ENCODE results near the gene IL13. TPM values are rescaled to one million over a fixed set of nuclear protein-coding genes. Genes with fewer than 3 reads are reported as not detected.
A peak's percentile ranks its signal among the peaks of the same experiment; 100 is the strongest.

The IL13 gene
- total RNA-seq, 1 donor from 2014 or later = not detected

GRCh38 chr5:132639706-132640130, 18.3 kb upstream of the IL13 start:
- Mint-ChIP-seq H3K9me3 (ENCODE audit: low read depth) (no peaks in the 10 kb centered on the region), H3K27ac (no peak overlapping the region), H3K4me3 (ENCODE audit: low read depth) (no peak overlapping the region), H3K4me1 (ENCODE audit: low read depth) (no peaks in the 10 kb centered on the region), H3K36me3 (ENCODE audit: insufficient read depth) (peaks cover 24% of the 10 kb centered on the region), H3K27me3 (no peaks in the 10 kb centered on the region)
- no peak for DNase-seq (ENCODE audit: low spot score, unreplicated experiment)
- no peak for TF ChIP-seq CTCF (IDR thresholded peaks at IDR 0.05; ENCODE audit: unreplicated experiment)

DNA sequence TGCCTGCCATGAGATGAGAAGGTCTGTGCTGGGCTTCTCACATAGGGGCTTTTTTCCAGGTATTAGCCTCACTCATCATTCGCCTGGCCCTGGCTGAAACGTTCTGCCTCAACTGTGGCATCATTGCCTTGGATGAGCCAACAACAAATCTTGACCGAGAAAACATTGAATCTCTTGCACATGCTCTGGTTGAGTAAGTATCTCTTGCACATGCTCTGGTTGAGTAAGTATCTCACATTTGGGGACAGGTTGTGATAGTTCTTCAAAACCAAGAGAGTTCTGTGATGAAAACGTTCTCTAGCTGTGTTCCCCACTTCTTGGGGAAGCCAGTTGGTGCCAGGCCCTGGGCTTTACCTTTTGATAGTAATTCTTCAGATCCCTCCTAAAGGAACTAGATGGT, 17.4 kb upstream of the IL13 start:
- H3K4me3 Mint-ChIP-seq (ENCODE audit: low read depth) = no peak overlapping the region
- no peaks in the 10 kb centered on the region for H3K27me3 Mint-ChIP-seq

DNA sequence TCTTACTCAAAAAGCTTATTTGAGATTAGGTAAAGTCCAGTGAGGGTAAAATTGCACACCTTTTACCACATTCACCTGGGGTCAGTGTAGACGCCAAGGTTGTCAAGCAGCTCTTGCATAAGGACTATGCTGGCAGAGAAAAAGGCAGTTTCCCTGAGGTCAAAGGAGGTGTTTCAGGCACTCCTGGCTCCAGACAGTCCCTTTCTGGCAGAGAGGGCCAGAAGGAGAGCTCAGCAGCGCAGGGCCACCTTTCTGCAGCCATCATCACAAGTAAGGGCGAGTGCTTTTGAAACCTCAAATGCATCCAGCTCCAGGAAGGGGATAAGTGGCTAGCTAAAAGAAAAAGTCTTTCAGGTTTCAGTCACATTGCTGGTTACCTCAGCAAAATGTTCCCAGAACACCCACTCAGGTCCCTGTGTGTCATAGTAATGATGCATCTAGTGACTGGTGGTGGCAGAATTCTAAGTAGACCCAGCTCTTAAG, 16.7 kb upstream of the IL13 start:
- DNase-seq (ENCODE audit: low spot score, unreplicated experiment) = no peak
- no peaks in the 10 kb centered on the region for H3K4me1 Mint-ChIP-seq (ENCODE audit: low read depth)
- TF ChIP-seq CTCF (IDR thresholded peaks at IDR 0.05; ENCODE audit: unreplicated experiment) = no peak
- H3K27ac Mint-ChIP-seq = no peak overlapping the region
- H3K4me3 Mint-ChIP-seq (ENCODE audit: low read depth) = no peak overlapping the region
- H3K36me3 Mint-ChIP-seq (ENCODE audit: insufficient read depth) = peaks cover 31% of the 10 kb centered on the region
- H3K27me3 Mint-ChIP-seq = no peaks in the 10 kb centered on the region
- no peaks in the 10 kb centered on the region for H3K9me3 Mint-ChIP-seq (ENCODE audit: low read depth)

More for the DNA sequence above, 17.4 kb upstream of the IL13 start:
- no peak for DNase-seq (ENCODE audit: low spot score, unreplicated experiment)
- peaks cover 31% of the 10 kb centered on the region for H3K36me3 Mint-ChIP-seq (ENCODE audit: insufficient read depth)
- peak overlapping the region; percentile 54 for H3K27ac Mint-ChIP-seq
- no peak for TF ChIP-seq CTCF (IDR thresholded peaks at IDR 0.05; ENCODE audit: unreplicated experiment)
- H3K4me1 Mint-ChIP-seq (ENCODE audit: low read depth) = no peaks in the 10 kb centered on the region
- H3K9me3 Mint-ChIP-seq (ENCODE audit: low read depth) = no peaks in the 10 kb centered on the region

DNA sequence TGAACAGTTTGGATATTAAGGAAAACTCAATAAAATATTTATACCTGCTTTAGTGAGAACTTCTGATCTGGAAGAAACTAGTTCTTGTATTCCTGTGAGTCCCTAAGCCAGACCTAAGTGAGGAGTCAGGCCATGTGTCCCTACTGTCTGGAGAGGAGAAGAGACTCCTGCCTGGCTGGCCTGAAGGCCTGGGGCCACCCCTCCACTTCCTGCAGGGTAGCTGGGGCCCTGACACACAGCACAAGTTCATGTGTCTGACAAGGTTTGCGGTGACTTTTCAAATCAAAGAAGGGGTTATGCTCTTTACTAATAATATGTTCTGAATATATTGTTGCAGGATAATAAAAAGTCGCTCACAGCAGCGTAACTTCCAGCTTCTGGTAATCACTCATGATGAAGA, 16.1 kb upstream of the IL13 start:
- Mint-ChIP-seq H3K36me3 (ENCODE audit: insufficient read depth) (peaks cover 31% of the 10 kb centered on the region), H3K4me3 (ENCODE audit: low read depth) (no peak overlapping the region), H3K27ac (no peak overlapping the region), H3K4me1 (ENCODE audit: low read depth) (no peaks in the 10 kb centered on the region), H3K27me3 (no peaks in the 10 kb centered on the region), H3K9me3 (ENCODE audit: low read depth) (no peaks in the 10 kb centered on the region)
- no peak for TF ChIP-seq CTCF (IDR thresholded peaks at IDR 0.05; ENCODE audit: unreplicated experiment)
- DNase-seq (ENCODE audit: low spot score, unreplicated experiment) = no peak

GRCh38 chr5:132644177-132644576, 13.8 kb upstream of the IL13 start:
- peaks cover 11% of the 10 kb centered on the region for H3K9me3 Mint-ChIP-seq (ENCODE audit: low read depth)
- DNase-seq (ENCODE audit: low spot score, unreplicated experiment) = no peak
- H3K27ac Mint-ChIP-seq = no peak overlapping the region
- H3K36me3 Mint-ChIP-seq (ENCODE audit: insufficient read depth) = peaks cover 22% of the 10 kb centered on the region
- H3K4me1 Mint-ChIP-seq (ENCODE audit: low read depth) = no peaks in the 10 kb centered on the region
- H3K27me3 Mint-ChIP-seq = no peaks in the 10 kb centered on the region
- no peak overlapping the region for H3K4me3 Mint-ChIP-seq (ENCODE audit: low read depth)
- no peak for TF ChIP-seq CTCF (IDR thresholded peaks at IDR 0.05; ENCODE audit: unreplicated experiment)
